Measurements from ENCODE around the gene ANO8. TPM values are rescaled to one million over a fixed set of nuclear protein-coding genes. Genes with fewer than 3 reads are reported as not detected.

ANO8 gene
- total RNA-seq, 1 experiment from 2014 or later = 3.2 TPM

GRCh38 chr19:17347877-17348276 lies 13.2 kb upstream of the ANO8 start:
- no peak for DNase-seq (ENCODE audit: low spot score)

GRCh38 chr19:17347361-17347760 lies 12.7 kb upstream of the ANO8 start:
- DNase-seq (ENCODE audit: low spot score) = no peak

- peak; percentile 64 for DNase-seq (ENCODE audit: low spot score)
These were observed 11.5 kb upstream of the ANO8 start for GRCh38 chr19:17346109-17346671.

GRCh38 chr19:17341845-17342244 lies 7.2 kb upstream of the ANO8 start:
- DNase-seq (ENCODE audit: low spot score) = no peak

- DNase-seq (ENCODE audit: low spot score) = no peak
These were observed 6.7 kb upstream of the ANO8 start for GRCh38 chr19:17341386-17341785.

GRCh38 chr19:17340871-17341357 lies 6.3 kb upstream of the ANO8 start:
- no peak for DNase-seq (ENCODE audit: low spot score)

GRCh38 chr19:17340302-17340870 lies 5.7 kb upstream of the ANO8 start:
- DNase-seq (ENCODE audit: low spot score) = no peak

- no peak for DNase-seq (ENCODE audit: low spot score)
These were observed 4.6 kb upstream of the ANO8 start for GRCh38 chr19:17339088-17339741.

GRCh38 chr19:17338433-17339078 lies 3.9 kb upstream of the ANO8 start:
- DNase-seq (ENCODE audit: low spot score) = no peak

GRCh38 chr19:17337675-17338432 lies 3.2 kb upstream of the ANO8 start:
- no peak for DNase-seq (ENCODE audit: low spot score)

- DNase-seq (ENCODE audit: low spot score) = peak; percentile 100
These were observed 2.4 kb upstream of the ANO8 start, which contains the start of gene GTPBP3 for GRCh38 chr19:17336872-17337674. GTPBP3 (plus strand) TSS chr19:17337553; CDS start chr19:17337612, 59 bp downstream.

- DNase-seq (ENCODE audit: low spot score) = no peak
These were observed 920 bp upstream of the ANO8 start for GRCh38 chr19:17335575-17335974.

GRCh38 chr19:17333611-17334413 lies 843 bp downstream of the ANO8 start:
- peak; percentile 88 for DNase-seq (ENCODE audit: low spot score)

GRCh38 chr19:17332677-17333581 lies 1.7 kb downstream of the ANO8 start:
- peak; percentile 65 for DNase-seq (ENCODE audit: low spot score)

- no peak for DNase-seq (ENCODE audit: low spot score)
These were observed 2.3 kb downstream of the ANO8 start for GRCh38 chr19:17332360-17332676.

GRCh38 chr19:17331045-17331558 lies 3.6 kb downstream of the ANO8 start:
- DNase-seq (ENCODE audit: low spot score) = no peak

- no peak for DNase-seq (ENCODE audit: low spot score)
These were observed 4.2 kb downstream of the ANO8 start for GRCh38 chr19:17330262-17331044.

Data from H4 (cell line).